Measurements from ENCODE around the gene APOM.

APOM gene

GRCh38 chr6:31691564-31692108, 35.9 kb downstream of the APOM start:
- Mint-ChIP-seq H3K9me3 (no peaks in the 10 kb centered on the region), H3K4me3 (no peak overlapping the region), H3K27ac (no peak overlapping the region), H3K4me1 (peaks cover 8% of the 10 kb centered on the region), H3K36me3 (ENCODE audit: low read depth) (peaks cover 61% of the 10 kb centered on the region), H3K27me3 (ENCODE audit: low read depth) (no peaks in the 10 kb centered on the region)
- TF ChIP-seq CTCF (IDR thresholded peaks at IDR 0.05; ENCODE audit: unreplicated experiment in 3 of 3), result no peak

DNA sequence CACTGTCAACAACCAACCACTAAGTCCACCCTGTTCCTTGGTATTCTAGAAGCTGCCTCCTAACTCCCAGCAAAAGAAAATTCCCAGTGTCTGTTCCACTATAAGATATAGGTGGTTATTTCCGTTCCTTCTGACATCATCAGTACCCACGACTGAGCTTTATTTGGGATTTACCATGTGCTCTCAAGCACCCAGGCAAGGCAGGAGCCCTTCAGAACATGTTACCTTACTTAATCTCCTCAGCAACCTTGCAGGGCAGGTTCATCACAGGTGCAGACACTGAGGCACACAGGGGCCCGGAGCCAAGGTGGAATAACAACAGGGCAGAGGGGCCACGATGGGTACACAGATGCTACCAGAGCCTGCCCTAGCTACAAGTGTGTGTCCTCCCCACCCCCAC, 36.7 kb downstream of the APOM start:
- H3K27me3 Mint-ChIP-seq (ENCODE audit: low read depth), result no peaks in the 10 kb centered on the region
- H3K4me1 Mint-ChIP-seq, result peaks cover 6% of the 10 kb centered on the region
- H3K36me3 Mint-ChIP-seq (ENCODE audit: low read depth), result peaks cover 61% of the 10 kb centered on the region
- no peak overlapping the region for H3K27ac Mint-ChIP-seq
- no peak overlapping the region for H3K4me3 Mint-ChIP-seq
- no peak for TF ChIP-seq CTCF (IDR thresholded peaks at IDR 0.05; ENCODE audit: unreplicated experiment in 3 of 3)
- H3K9me3 Mint-ChIP-seq, result no peaks in the 10 kb centered on the region

DNA sequence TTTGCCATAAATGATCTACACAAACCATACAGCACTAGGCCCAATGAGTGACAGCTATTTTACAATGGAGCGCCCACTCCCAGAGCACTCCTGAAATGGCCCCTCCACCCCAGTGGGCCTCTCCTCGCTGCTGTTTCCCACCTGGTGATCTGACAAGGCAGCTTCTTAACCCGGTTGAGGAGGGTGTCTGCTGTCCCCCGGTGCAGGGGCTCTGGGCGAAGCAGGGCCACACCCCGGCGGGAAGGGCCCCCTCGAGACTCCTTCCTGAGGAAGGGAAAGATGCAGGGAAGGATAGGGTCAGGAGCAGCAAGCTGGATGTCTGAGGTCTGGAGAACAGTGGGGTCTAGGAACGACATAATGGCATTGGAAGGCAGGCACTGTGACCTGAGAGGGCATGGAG, 37.2 kb downstream of the APOM start:
- H3K27me3 Mint-ChIP-seq (ENCODE audit: low read depth), result no peaks in the 10 kb centered on the region
- no peaks in the 10 kb centered on the region for H3K9me3 Mint-ChIP-seq
- H3K36me3 Mint-ChIP-seq (ENCODE audit: low read depth), result peaks cover 63% of the 10 kb centered on the region
- TF ChIP-seq CTCF (IDR thresholded peaks at IDR 0.05; ENCODE audit: unreplicated experiment in 3 of 3), result no peak
- H3K4me1 Mint-ChIP-seq, result peaks cover under 1% of the 10 kb centered on the region
- H3K27ac Mint-ChIP-seq, result no peak overlapping the region
- H3K4me3 Mint-ChIP-seq, result no peak overlapping the region

DNA sequence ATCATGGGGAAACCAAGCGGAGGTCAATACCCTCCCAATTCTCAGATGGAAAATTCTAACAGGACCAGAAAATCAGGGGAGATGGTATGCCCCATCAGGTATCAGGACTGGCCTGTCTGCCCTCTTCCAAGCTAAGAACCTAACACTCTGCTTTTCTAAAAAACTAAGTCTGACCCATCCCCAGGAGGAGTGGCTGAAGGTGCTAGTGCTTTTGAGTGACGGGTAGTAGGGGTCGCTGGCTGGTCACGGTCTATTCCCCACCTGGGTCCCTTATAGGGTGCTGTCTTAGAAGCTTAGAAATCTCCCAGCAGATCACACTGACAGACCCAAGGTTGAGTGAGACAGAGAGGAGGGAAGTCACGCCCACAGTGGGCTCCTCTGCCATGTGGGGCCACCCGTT, 37.8 kb downstream of the APOM start:
- H3K4me3 Mint-ChIP-seq, result no peak overlapping the region
- no peaks in the 10 kb centered on the region for H3K4me1 Mint-ChIP-seq
- H3K27me3 Mint-ChIP-seq (ENCODE audit: low read depth), result no peaks in the 10 kb centered on the region
- H3K27ac Mint-ChIP-seq, result no peak overlapping the region
- peaks cover 64% of the 10 kb centered on the region for H3K36me3 Mint-ChIP-seq (ENCODE audit: low read depth)
- TF ChIP-seq CTCF (IDR thresholded peaks at IDR 0.05; ENCODE audit: unreplicated experiment in 3 of 3), result no peak
- H3K9me3 Mint-ChIP-seq, result no peaks in the 10 kb centered on the region

- Mint-ChIP-seq H3K4me1 (peaks cover 10% of the 10 kb centered on the region), H3K9me3 (no peaks in the 10 kb centered on the region), H3K27ac (peak overlapping the region in 1 of 3 experiments; percentile 0), H3K4me3 (no peak overlapping the region), H3K27me3 (ENCODE audit: low read depth) (no peaks in the 10 kb centered on the region), H3K36me3 (ENCODE audit: low read depth) (peaks cover 48% of the 10 kb centered on the region)
- TF ChIP-seq CTCF (IDR thresholded peaks at IDR 0.05; ENCODE audit: unreplicated experiment in 3 of 3), result no peak
These were observed 41.9 kb downstream of the APOM start for GRCh38 chr6:31697555-31697954.

DNA sequence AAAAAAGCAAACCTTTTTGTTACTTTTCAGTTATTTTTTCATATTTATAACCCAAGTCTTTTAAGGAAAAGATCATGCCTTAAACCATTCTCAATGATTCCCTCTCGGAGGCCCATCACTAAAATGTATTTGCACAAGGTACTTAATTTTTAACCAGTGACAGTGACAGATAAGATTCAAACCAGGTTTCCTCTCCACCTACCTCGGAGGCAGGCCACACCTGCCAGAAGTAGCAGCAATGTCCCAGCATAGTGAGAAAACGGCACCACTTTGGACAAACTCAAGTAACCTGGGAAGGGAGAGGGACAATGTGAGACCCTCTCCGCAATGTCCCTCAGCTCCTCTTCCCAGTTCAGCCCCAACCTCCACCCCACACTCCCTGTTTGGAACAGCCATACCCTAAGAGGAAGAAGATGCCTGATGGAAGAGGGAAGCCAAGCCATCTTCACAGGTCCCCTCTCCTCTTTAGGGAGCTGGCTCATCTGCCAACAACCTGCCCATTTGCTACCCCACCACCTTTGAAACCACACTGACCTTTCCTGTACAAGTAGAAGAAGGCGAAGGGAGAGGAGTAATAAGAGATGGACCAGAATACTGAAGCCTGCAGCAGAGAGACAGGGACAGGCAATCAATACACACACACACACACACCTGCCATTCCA, 45.2 kb downstream of the APOM start:
- Mint-ChIP-seq H3K4me1 (peaks cover 16% of the 10 kb centered on the region), H3K27me3 (ENCODE audit: low read depth) (no peaks in the 10 kb centered on the region), H3K4me3 (peak overlapping the region; percentile 98 to 99 (median 98)), H3K9me3 (no peaks in the 10 kb centered on the region), H3K36me3 (ENCODE audit: low read depth) (peaks cover 27% of the 10 kb centered on the region), H3K27ac (peak overlapping the region in 1 of 3 experiments; percentile 90)
- TF ChIP-seq CTCF (IDR thresholded peaks at IDR 0.05; ENCODE audit: unreplicated experiment in 3 of 3), result no peak

Data from nephron (organoid).